Esophagus mucosa (tissue), 1 donor: ENCODE data around the gene ADAMTS16. TPM values are rescaled to one million over a fixed set of nuclear protein-coding genes. Genes with fewer than 3 reads are reported as not detected.

ENCODE experiments used
- ATAC-seq: fragments of 200-7000 bp; cut with Tn5 transposase; one replicate; pipeline ENCODE4 v1.9.1; 2020
- total RNA-seq: library from RNA; stranded (reverse); gene quantifications from one replicate; pipeline ENCODE4 v1.2.4, GENCODE V29; 2023
- donor health status: DM: yes; HTN: yes; CAD: no.

The ADAMTS16 gene
- total RNA-seq, 1 donor from 2014 or later: not detected

GRCh38 chr5:5145651-5146529, 5.8 kb downstream of the ADAMTS16 start:
- no peak for ATAC-seq

DNA sequence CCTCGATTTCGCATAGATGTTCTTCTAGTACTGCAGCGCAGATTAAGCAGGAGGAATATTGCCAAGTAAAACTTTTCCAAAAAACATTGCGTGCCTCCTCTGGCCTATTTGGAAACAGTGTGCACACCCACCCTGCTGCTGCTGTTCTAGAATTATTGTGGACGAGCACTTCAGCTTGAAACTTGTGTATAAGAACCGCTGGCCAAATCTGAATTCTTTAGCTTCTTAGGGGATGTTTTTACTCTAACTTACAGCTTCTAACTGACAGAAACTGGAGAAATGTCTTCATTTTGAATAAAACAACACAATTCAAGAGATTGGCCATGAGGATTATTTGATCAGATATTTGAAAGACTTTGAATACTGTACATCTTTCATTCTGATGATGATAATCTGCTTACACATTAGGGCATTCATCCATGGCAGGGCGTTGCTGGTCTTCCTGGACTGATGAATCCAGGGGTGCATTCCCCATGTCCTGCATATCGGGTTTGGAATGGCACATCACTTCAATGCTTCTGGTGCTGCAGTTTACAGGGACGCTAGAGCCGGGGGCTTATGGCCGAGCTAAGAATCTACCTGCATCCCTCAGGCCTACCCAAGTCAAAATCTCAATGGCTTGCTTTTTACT, 6.5 kb downstream of the ADAMTS16 start:
- no peak for ATAC-seq

- no peak for ATAC-seq
Measured at GRCh38 chr5:5149154-5149553, 9.0 kb downstream of the ADAMTS16 start.

GRCh38 chr5:5150667-5151066, 10.5 kb downstream of the ADAMTS16 start:
- ATAC-seq: no peak

DNA sequence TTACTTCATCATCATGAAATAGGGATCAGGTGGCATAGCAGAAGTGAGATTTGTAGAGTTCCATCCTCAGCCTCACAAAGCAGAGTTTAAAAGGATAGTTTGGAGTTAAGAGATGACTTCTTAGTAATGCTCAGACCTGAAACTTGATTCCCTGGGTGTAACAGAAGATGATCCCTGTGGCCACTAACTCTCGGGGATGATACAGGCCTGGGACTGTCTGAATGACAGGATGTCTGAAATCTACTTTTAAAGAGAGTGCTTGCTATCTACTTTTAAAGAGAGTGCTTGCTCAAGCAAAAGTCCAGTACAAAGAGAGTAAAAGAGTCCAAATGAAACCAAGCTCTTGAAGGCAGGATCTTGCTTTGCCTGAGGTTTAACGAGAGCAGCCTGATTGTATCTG, 14.6 kb downstream of the ADAMTS16 start:
- no peak for ATAC-seq

DNA sequence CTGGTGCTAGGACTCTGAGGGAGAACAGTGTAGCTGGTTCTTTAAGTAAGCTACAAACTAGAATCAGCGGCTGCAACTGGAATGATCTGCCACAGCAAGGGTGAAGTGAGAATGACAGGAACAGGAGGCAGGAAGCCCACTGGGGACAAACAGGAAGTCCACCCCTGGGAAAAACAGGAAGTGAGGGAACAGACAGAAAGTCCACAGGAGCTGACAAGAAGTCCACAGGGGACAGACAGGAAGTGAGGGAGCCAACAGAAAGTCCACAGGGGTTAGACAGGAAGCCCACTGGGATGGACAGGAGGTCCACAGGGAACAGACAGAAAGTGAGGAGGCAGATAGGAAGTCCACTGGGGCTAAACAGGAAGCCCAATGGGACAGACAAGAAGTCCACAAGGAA, 15.5 kb downstream of the ADAMTS16 start:
- no peak for ATAC-seq

DNA sequence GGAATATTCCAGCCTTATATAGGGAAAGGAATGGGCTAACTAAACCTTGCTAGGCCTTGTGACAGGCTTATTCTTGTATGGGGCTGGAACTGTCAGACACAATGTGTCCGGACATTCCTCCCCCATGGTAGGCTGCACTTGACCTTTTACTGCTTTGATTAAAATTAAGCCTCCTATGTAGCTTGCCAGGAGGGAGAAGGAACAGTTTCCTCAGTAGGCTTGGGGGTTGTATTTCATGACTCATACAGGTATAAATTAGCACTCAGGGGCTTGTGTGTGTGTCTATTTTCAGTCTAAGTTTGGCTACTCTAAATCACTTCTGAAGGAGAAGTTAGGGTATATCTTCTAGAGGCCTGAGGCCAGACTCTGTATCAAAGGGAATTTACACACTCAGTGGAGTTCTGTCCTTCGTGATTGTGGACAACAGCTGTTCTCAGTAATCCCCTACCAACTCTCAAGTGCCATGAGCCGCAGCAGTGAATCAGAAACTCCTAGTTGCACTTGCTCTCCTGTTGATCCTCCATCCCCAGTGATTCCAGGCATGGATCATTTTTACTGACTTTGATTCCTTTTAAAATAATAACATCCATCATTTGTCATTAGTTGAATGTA, 16.4 kb downstream of the ADAMTS16 start:
- no peak for ATAC-seq

DNA sequence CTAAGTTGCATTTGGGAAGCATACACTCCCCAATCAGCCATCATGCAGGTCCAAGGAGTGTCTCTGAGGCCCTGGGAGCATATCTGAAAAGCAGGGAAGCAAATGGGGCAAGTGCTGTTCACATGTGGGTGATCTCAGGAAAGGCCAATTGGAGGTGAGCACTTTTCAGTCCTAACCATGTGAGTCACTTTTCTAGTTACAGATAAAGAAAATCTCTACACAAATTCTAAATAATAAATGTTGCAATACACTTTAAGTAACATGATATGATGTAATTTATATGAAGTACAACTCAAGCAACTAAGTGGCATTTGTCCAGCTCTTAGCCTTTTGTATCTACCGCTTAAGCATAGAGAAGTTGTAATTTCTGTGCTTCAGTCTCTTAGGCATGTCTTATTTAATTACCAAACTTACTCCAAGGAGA, 18.4 kb downstream of the ADAMTS16 start:
- no peak for ATAC-seq

DNA sequence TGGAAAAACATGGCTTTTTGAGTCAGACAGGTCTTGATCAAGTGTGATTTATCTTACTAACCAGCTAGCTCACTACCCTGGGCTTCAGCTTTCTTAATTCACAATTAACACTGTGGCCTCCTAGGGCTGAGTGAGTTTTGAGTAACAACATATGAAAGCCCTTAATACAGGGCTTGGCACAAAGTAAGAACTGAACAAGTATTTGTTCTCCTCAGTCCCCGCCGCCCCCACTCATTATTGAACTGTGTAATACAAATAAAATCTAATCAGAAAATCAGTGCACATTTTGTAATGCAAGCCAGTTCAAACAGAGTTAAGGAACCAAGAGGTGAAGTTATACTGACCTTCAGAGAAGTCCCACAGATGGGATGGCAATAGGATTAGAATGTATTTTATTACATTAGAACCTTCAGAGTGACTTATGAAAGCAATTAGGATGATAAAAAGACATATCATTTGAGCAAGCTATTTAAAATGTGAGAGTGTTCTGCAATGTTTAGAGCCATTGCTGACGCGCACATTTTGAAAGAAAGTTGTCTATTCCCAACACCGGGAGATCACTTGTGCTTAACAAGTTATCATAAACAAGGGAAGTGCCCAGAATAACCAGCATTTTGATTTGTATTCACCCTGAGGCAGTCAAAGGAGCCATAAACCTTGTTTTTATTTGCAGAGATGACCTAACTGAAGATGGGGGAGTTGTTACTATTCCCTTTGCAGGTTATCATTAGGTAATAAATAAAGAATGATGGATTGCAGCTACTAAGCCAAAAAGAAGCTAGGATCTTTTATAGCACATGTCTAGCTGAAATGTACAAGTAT, 19.4 kb downstream of the ADAMTS16 start:
- ATAC-seq: no peak

DNA sequence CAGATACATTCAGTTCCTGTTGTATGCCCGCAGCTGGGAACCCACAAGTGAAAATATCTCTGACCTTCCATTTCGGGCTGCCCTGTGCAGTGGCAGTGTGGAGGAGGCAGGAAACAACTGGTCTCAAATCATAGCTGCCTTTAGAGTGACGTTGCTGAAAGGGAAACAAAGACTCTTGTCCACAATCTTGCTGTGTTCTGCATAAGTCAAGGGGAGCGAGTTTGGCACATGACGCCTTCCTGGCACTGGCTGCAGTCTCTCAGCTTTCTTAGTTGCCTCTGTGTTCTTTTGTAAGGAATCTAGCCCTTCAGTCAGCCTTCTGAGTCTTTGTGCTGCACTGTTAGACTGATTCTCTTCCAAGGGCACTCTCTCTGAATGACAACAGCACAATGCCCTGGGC, 24.0 kb downstream of the ADAMTS16 start:
- ATAC-seq: no peak

GRCh38 chr5:5165541-5166002, 25.4 kb downstream of the ADAMTS16 start:
- ATAC-seq: no peak

DNA sequence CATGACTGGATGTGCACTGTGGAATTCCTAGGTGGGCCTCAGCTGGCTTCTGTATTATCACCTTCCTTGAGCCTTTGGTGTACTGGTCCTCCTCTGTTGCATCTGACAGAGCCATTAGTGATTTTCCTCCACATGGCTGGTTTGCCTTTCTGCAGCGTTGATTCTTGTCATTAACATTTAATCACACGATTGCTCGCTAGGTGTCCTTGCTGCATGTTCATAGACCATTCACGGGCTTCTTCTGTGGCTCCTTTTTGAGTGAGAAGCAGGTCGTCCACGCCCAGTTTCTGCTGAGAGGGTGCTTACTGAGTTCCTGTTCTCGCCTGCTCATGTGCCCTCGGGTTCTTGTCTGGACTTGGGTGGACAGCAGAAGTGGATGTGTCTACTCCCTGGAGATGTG, 29.3 kb downstream of the ADAMTS16 start:
- no peak for ATAC-seq

GRCh38 chr5:5178136-5178535, 38.0 kb downstream of the ADAMTS16 start:
- ATAC-seq: no peak

- no peak for ATAC-seq
Measured at GRCh38 chr5:5178580-5178979, 38.5 kb downstream of the ADAMTS16 start.

GRCh38 chr5:5179079-5179478, 38.9 kb downstream of the ADAMTS16 start:
- no peak for ATAC-seq

DNA sequence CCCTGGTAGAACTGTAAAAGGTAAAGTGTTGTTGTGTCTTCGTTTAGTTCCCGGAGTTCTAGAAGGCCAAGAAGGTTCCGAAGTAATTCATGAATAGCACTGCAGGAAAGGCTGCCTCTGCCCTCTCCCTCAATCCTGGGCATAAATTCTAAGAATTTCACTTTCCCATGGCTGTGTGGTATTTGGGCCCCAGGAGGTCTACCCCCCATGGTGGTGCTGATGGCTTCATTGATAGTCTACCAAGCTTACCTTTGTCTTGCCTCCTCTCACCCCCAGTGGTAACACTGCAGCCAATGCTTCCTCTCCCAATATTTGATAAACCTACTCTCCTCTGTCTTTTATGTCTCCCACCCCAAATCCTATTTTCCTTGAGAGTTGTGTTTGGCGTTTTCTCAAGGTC, 39.5 kb downstream of the ADAMTS16 start:
- no peak for ATAC-seq

GRCh38 chr5:5181650-5182324, 41.7 kb downstream of the ADAMTS16 start:
- no peak for ATAC-seq

- ATAC-seq: no peak
Measured at GRCh38 chr5:5182508-5183188, 42.5 kb downstream of the ADAMTS16 start.

DNA sequence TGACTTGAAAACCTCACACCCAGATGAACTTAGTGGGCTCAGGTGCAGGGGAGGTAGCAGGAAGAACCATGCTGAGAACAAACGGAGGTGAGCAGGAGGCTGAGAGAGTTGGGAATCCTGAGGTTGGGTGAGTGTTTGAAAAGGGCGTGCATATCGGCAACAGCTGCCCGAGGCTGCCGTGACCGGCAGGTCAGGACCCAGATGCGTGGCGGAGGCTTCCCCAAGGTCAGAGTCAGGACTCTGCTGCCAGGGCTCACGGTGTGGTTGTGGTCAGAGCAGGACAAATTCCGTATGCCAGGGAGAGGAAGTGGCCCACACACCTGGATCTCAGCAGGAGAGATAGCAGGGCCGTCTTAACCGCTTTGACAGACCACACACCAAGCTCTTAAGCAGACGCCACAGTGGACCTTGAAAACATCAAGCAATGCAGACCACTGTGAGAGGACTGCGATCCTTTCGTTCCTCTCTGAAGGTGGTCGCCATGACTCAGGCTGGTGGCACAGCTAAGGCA, 43.1 kb downstream of the ADAMTS16 start:
- no peak for ATAC-seq

DNA sequence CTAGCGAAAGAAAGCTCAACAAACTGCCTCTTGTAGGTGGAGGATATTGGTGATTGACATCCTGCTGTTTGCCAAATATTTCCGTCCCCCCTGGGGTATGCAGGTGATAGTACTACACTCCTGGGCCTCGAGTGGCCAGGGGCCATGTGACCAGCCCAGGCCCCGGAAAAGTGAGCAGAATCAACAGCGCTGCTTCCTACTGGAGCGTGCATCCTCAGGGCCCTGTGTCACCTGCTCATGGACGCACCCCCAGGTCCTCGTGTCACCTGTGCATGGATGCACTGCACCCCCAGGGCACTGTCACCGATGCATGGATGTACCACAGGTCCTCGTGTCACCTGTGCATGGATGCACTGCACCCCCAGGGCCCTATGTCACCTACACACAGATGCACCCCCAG, 43.8 kb downstream of the ADAMTS16 start:
- ATAC-seq: no peak

- no peak for ATAC-seq
Measured at GRCh38 chr5:5188376-5189050, 48.4 kb downstream of the ADAMTS16 start.
